Measurements from ENCODE around the gene GRIPAP1. TPM values are rescaled to one million over a fixed set of nuclear protein-coding genes. Genes with fewer than 3 reads are reported as not detected.
A peak's percentile ranks its signal among the peaks of the same experiment; 100 is the strongest.

Gene GRIPAP1
- total RNA-seq, 1 donor from 2014 or later, result 43.4 TPM

GRCh38 chrX:48972220-48973164 lies 29.6 kb downstream of the GRIPAP1 start:
- no peaks in the 10 kb centered on the region for H4K20me1 ChIP-seq (ENCODE audit: insufficient read depth, low read length)
- peak overlapping the region; percentile 46 for H3K9ac ChIP-seq (ENCODE audit: low read length)
- Mint-ChIP-seq H3K9me3 (ENCODE audit: unreplicated experiment) (no peaks in the 10 kb centered on the region), H3K4me3 (ENCODE audit: unreplicated experiment) (peak overlapping the region; percentile 70), H3K27me3 (ENCODE audit: low read depth, unreplicated experiment) (no peaks in the 10 kb centered on the region), H3K27ac (ENCODE audit: unreplicated experiment) (no peak overlapping the region), H3K36me3 (ENCODE audit: low read depth, unreplicated experiment) (no peaks in the 10 kb centered on the region), H3K4me1 (ENCODE audit: low read depth, unreplicated experiment) (peaks cover 13% of the 10 kb centered on the region)
- TF ChIP-seq EZH2 (IDR thresholded peaks at IDR 0.05; ENCODE audit: insufficient read depth, low read length), result no peak
- TF ChIP-seq, protein P1, sequence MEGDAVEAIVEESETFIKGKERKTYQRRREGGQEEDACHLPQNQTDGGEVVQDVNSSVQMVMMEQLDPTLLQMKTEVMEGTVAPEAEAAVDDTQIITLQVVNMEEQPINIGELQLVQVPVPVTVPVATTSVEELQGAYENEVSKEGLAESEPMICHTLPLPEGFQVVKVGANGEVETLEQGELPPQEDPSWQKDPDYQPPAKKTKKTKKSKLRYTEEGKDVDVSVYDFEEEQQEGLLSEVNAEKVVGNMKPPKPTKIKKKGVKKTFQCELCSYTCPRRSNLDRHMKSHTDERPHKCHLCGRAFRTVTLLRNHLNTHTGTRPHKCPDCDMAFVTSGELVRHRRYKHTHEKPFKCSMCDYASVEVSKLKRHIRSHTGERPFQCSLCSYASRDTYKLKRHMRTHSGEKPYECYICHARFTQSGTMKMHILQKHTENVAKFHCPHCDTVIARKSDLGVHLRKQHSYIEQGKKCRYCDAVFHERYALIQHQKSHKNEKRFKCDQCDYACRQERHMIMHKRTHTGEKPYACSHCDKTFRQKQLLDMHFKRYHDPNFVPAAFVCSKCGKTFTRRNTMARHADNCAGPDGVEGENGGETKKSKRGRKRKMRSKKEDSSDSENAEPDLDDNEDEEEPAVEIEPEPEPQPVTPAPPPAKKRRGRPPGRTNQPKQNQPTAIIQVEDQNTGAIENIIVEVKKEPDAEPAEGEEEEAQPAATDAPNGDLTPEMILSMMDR (IDR thresholded peaks at IDR 0.05; ENCODE audit: insufficient read depth, low read depth, low read length), result peak; percentile 39
- peak overlapping the region; percentile 39 for H3K4me3 ChIP-seq (ENCODE audit: insufficient read depth, low read depth, low read length)
- peak overlapping the region; percentile 88 for H3K4me2 ChIP-seq (ENCODE audit: low read length)
- no peaks in the 10 kb centered on the region for H3K27me3 ChIP-seq (ENCODE audit: insufficient read depth, low read length)
- H3K36me3 ChIP-seq (ENCODE audit: insufficient read depth, low read length), result no peaks in the 10 kb centered on the region
- FAIRE-seq (peak; percentile 88), DNase-seq (ENCODE audit: low read depth) (peak; percentile 26)
- no peaks in the 10 kb centered on the region for H3K79me2 ChIP-seq (ENCODE audit: insufficient read depth, low read length)
- H3K9me3 ChIP-seq (ENCODE audit: insufficient read depth, low read depth, low read length), result no peaks in the 10 kb centered on the region
- H3K27ac ChIP-seq (ENCODE audit: low read depth, low read length), result no peak overlapping the region
- peaks cover 9% of the 10 kb centered on the region for H3K4me1 ChIP-seq (ENCODE audit: insufficient read depth, low read length)
- no peak overlapping the region for H2AFZ ChIP-seq (ENCODE audit: low read depth, low read length)

DNA sequence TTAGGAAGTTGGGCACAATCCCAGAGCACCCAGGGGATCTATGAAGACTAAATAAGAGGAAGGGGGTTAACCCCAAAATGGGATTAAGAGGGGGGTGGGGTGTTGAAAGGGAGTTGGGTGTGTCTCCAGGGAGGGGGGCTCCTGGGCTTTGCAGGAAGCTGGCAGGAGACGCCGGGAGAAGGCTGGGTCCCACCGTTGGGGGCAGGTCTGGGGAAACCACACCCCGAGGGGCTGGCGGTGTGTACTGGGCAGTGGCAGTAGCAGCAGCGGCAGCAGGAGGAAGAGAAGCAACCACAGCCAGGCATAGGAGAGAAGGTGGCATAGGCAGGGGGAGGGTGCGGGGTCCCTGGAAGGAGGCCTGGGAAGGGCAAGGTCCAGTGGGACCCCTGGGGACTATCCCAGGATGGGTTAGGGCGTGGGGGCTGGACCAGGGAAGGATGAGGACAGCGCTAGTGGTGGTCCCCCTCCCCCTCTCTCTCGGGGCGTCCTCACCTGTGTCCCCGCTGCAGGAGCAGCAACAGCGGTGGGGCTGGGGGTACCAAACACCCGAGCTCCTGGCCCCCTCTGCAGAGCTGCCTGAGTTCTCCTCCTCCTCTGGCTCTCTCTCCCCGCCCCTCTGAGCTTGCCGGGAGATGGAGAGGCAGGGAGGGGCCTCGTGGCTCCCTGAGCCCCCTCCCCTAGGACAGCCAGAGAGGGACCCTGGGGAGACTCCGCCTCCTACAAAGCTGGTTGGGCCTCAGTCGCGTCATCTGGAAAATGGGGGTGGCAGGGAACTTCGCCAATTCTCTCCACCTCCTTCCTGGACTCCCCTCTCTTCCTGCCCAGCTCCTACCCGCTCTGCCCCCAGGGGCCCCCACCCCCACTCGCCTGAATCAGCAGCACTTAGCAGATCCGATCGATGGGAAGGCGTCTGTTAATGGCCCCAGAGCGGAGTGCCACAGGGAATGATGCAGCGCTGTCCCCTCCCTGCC lies 30.5 kb downstream of the GRIPAP1 start, which contains the start of gene KCND1:
TSS of gene KCND1 (minus strand) at position 596 of the 971 bp plus-strand sequence. CDS start 1,573 bp downstream, outside the sequence.
- peak within 1 kb of the TSS; percentile 46 for H3K9ac ChIP-seq (ENCODE audit: low read length)
- no peaks in the 10 kb centered on the region for H3K27me3 Mint-ChIP-seq (ENCODE audit: low read depth, unreplicated experiment)

More for the DNA sequence above, 30.5 kb downstream of the GRIPAP1 start, which contains the start of gene KCND1:
- H3K79me2 ChIP-seq (ENCODE audit: insufficient read depth, low read length), result no peaks in the 10 kb centered on the region
- peak within 1 kb of the TSS; percentile 88 for H3K4me2 ChIP-seq (ENCODE audit: low read length)
- no peaks in the 10 kb centered on the region for H3K36me3 ChIP-seq (ENCODE audit: insufficient read depth, low read length)
- H3K27me3 ChIP-seq (ENCODE audit: insufficient read depth, low read length), result no peaks in the 10 kb centered on the region
- TF ChIP-seq EZH2 (IDR thresholded peaks at IDR 0.05; ENCODE audit: insufficient read depth, low read length), result no peak
- TF ChIP-seq, protein P1 (IDR thresholded peaks at IDR 0.05; ENCODE audit: insufficient read depth, low read depth, low read length), result no peak
- Mint-ChIP-seq H3K27ac (ENCODE audit: unreplicated experiment) (no peak within 1 kb of the TSS), H3K4me1 (ENCODE audit: low read depth, unreplicated experiment) (peaks cover 16% of the 10 kb centered on the region), H3K9me3 (ENCODE audit: unreplicated experiment) (no peaks in the 10 kb centered on the region), H3K4me3 (ENCODE audit: unreplicated experiment) (peak within 1 kb of the TSS; percentile 70), H3K36me3 (ENCODE audit: low read depth, unreplicated experiment) (no peaks in the 10 kb centered on the region)
- peak within 1 kb of the TSS; percentile 39 for H3K4me3 ChIP-seq (ENCODE audit: insufficient read depth, low read depth, low read length)
- no peak for FAIRE-seq
- H3K4me1 ChIP-seq (ENCODE audit: insufficient read depth, low read length), result peaks cover 16% of the 10 kb centered on the region
- H2AFZ ChIP-seq (ENCODE audit: low read depth, low read length), result no peak within 1 kb of the TSS
- no peaks in the 10 kb centered on the region for H4K20me1 ChIP-seq (ENCODE audit: insufficient read depth, low read length)
- H3K27ac ChIP-seq (ENCODE audit: low read depth, low read length), result no peak within 1 kb of the TSS
- H3K9me3 ChIP-seq (ENCODE audit: insufficient read depth, low read depth, low read length), result no peaks in the 10 kb centered on the region
- DNase-seq (ENCODE audit: low read depth), result peak; percentile 64

Data from astrocyte (in vitro differentiated cells and primary cell).